Mucosa of descending colon (tissue), 3 donors: ENCODE results near the gene IP6K3. TPM values are rescaled to one million over a fixed set of nuclear protein-coding genes. Genes with fewer than 3 reads are reported as not detected.

ENCODE experiments used
- ATAC-seq: fragments of 200-7000 bp; cut with Tn5 transposase; one replicate; pipeline ENCODE4 v1.9.1; 2020; ENCODE audit warnings: mild to moderate bottlenecking, moderate library complexity
- DNase-seq, 3 donors: peaks; one replicate each; pipeline ENCODE4 v3.0.0-alpha.2; 2020
- H3K36me3 ChIP-seq: fragments of 200-600 bp; one replicate; pipeline ENCODE4 v1.8.0; 2021; ENCODE audit warnings: low read depth, mild to moderate bottlenecking
- H3K4me1 ChIP-seq: fragments of 200-600 bp; one replicate; pipeline ENCODE4 v1.8.0; 2021; ENCODE audit warnings: low read depth, mild to moderate bottlenecking
- H3K4me3 ChIP-seq: fragments of 200-600 bp; one replicate; pipeline ENCODE4 v1.8.0; 2021; ENCODE audit warnings: mild to moderate bottlenecking
- H3K9me3 ChIP-seq: fragments of 200-600 bp; one replicate; pipeline ENCODE4 v1.8.0; 2021; ENCODE audit warnings: mild to moderate bottlenecking
- CTCF ChIP-seq: fragments of 200-600 bp; IDR thresholded peaks from one replicate; pipeline ENCODE4 v1.8.0; 2022; ENCODE audit warnings: antibody characterized with exemption, mild to moderate bottlenecking
- intact Hi-C, 2 donors: fragments of 100-400 bp; cut with DNase I in 1 of 2; cut with micrococcal nuclease in 1 of 2; formaldehyde crosslinking; loops; one replicate each; pipeline versions ENCODE4 v1.11.0 to v1.11.1; 2022; cut with DNase I, micrococcal nuclease
- total RNA-seq, 3 donors: library from RNA; stranded (reverse); fragmentation: NEBNext Ultra II Directional in 2 of 3; extraction: Animal tissue kit (Norgen Biotek cat#: 25700) in 2 of 3; gene quantifications; one replicate each; pipeline versions ENCODE4 v1.2.1 to v1.2.4, GENCODE V29; 2021 to 2023
- donor health status: DM: no; HTN: no; CAD: no; lungs with moderate emphysema.
- donor health status: DM: no; HTN: no; CAD: no.
- donor health status: DM: no; HTN: yes; CAD: no.

IP6K3 gene
- total RNA-seq, 3 donors from 2014 or later: 0.67 to 6.8 (median 0.96) TPM

DNA sequence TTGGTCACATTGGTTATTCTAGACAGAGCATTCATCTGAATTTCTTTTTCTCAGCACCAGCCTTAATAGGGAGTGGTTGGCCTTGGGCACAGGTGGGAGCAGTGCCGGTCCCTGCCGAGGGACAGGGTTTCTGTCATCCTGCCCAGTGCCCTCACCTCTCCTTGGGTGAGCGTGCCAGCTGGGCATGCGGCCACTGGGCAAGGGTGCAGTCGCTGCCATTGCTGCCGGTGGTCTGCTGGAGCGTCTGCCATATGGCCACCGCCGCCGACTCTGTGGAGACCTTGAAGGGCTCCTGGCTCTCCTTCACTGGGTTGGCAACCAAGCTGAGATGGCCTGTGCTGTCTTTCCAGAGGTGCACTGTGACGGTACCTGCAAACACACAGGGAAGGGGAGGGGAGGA is 18.8 kb downstream of the IP6K3 start:
- no peak for TF ChIP-seq CTCF
- Histone ChIP-seq H3K36me3 (no peaks in the 10 kb centered on the region), H3K4me3 (no peak overlapping the region), H3K4me1 (no peaks in the 10 kb centered on the region), H3K9me3 (no peaks in the 10 kb centered on the region)
- intact Hi-C loops: no loop called here
- no peak for DNase-seq
- no peak for ATAC-seq

GRCh38 chr6:33727126-33727525 is 19.6 kb downstream of the IP6K3 start:
- no peaks in the 10 kb centered on the region for H3K9me3 ChIP-seq
- intact Hi-C loops: no loop called here
- no peak overlapping the region for H3K4me3 ChIP-seq
- no peak for ATAC-seq
- no peak for TF ChIP-seq CTCF
- no peaks in the 10 kb centered on the region for H3K4me1 ChIP-seq
- H3K36me3 ChIP-seq: no peaks in the 10 kb centered on the region
- DNase-seq: no peak

- TF ChIP-seq CTCF: no peak
- Histone ChIP-seq H3K4me3 (no peak overlapping the region), H3K4me1 (no peaks in the 10 kb centered on the region), H3K36me3 (no peaks in the 10 kb centered on the region), H3K9me3 (no peaks in the 10 kb centered on the region)
- ATAC-seq (no peak), DNase-seq (no peak)
- intact Hi-C loops: no loop called here
These were observed 20.0 kb downstream of the IP6K3 start for GRCh38 chr6:33726696-33727095.

DNA sequence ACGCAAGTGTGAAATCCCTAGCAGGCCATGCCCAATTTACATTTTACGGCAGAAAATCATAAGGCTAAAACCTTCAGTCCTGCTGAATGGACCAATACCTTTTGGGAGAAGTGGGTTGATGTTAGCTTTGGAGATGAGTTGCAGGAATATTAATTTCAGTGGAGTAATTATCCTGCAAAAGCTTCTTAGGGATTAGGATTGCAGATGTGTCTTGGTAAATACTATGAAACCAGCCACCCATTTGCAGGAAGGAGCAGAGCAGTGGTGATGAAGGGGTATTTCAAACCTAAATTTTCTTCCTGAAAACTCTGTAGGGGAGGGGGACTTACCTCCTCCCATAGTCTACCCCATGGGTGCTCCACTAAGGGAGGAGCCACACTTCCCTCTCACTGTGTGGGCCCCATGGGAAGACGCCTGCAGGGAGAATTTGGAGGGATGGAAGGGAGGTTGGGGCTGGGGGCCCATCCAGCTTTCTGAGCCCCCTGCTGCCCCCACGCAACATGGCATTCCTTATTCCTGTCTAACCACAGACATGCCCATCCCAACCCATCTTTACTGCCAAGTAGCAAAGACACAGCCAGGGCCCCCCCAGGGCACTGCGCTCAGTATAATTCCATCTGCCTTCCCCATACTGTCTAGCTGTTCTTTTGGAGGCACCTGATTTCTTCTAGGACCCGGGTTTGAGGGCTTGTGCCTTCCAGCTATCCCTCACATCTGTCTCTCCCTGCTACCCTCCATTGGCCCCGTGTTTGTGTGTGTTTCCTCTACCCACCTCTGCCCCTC is 20.6 kb downstream of the IP6K3 start:
- Histone ChIP-seq H3K4me1 (no peaks in the 10 kb centered on the region), H3K9me3 (no peaks in the 10 kb centered on the region), H3K4me3 (no peak overlapping the region), H3K36me3 (no peaks in the 10 kb centered on the region)
- DNase-seq (no peak), ATAC-seq (no peak)
- no peak for TF ChIP-seq CTCF
- intact Hi-C loops: no loop called here

GRCh38 chr6:33725222-33725621 is 21.5 kb downstream of the IP6K3 start:
- intact Hi-C loops: no loop called here
- no peak for TF ChIP-seq CTCF
- Histone ChIP-seq H3K9me3 (no peaks in the 10 kb centered on the region), H3K36me3 (no peaks in the 10 kb centered on the region), H3K4me1 (no peaks in the 10 kb centered on the region), H3K4me3 (no peak overlapping the region)
- DNase-seq: no peak
- no peak for ATAC-seq
